Germinal center (tissue), 1 donor: ENCODE data around the gene SHISA6.

Experiments used
- DNase-seq: peaks from one replicate; pipeline ENCODE4 v3.0.0; 2012; ENCODE audit warnings: mixed read lengths, low spot score

The SHISA6 gene

GRCh38 chr17:11458279-11458678, 217.3 kb downstream of the SHISA6 start:
- no peak for DNase-seq

GRCh38 chr17:11459861-11460331, 218.9 kb downstream of the SHISA6 start:
- DNase-seq = no peak

- DNase-seq = no peak
Measured at GRCh38 chr17:11461993-11462548, 221.1 kb downstream of the SHISA6 start.

GRCh38 chr17:11467639-11468038, 226.6 kb downstream of the SHISA6 start:
- DNase-seq = no peak

GRCh38 chr17:11485336-11486100, 244.5 kb downstream of the SHISA6 start:
- no peak for DNase-seq

- DNase-seq = no peak
Measured at GRCh38 chr17:11486101-11486867, 245.3 kb downstream of the SHISA6 start.

GRCh38 chr17:11486868-11487310, 245.9 kb downstream of the SHISA6 start:
- DNase-seq = no peak

GRCh38 chr17:11487469-11487868, 246.5 kb downstream of the SHISA6 start:
- DNase-seq = no peak

GRCh38 chr17:11488407-11488806, 247.4 kb downstream of the SHISA6 start:
- DNase-seq = no peak

GRCh38 chr17:11490171-11490755, 249.2 kb downstream of the SHISA6 start:
- DNase-seq = no peak

GRCh38 chr17:11492511-11492910, 251.5 kb downstream of the SHISA6 start:
- no peak for DNase-seq

GRCh38 chr17:11493936-11494335, 252.9 kb downstream of the SHISA6 start:
- no peak for DNase-seq

- no peak for DNase-seq
Measured at GRCh38 chr17:11495613-11496012, 254.6 kb downstream of the SHISA6 start.

GRCh38 chr17:11499881-11500280, 258.9 kb downstream of the SHISA6 start:
- no peak for DNase-seq

- no peak for DNase-seq
Measured at GRCh38 chr17:11503308-11504035, 262.5 kb downstream of the SHISA6 start.

GRCh38 chr17:11506635-11507034, 265.6 kb downstream of the SHISA6 start:
- DNase-seq = no peak

GRCh38 chr17:11511696-11512095, 270.7 kb downstream of the SHISA6 start:
- no peak for DNase-seq

- DNase-seq = no peak
Measured at GRCh38 chr17:11514565-11514964, 273.6 kb downstream of the SHISA6 start.

- no peak for DNase-seq
Measured at GRCh38 chr17:11514981-11515680, 274.1 kb downstream of the SHISA6 start.

GRCh38 chr17:11515901-11516300, 274.9 kb downstream of the SHISA6 start:
- no peak for DNase-seq

- DNase-seq = no peak
Measured at GRCh38 chr17:11535231-11535630, 294.2 kb downstream of the SHISA6 start.
